Right hindlimb (tissue), 1 donor: Measurements from ENCODE around the gene TNNT3.
A peak's percentile ranks its signal among the peaks of the same experiment; 100 is the strongest.

Experiments used
- DNase-seq: peaks from one replicate; pipeline ENCODE4 v3.0.0-alpha.2; 2018

Gene TNNT3

DNA sequence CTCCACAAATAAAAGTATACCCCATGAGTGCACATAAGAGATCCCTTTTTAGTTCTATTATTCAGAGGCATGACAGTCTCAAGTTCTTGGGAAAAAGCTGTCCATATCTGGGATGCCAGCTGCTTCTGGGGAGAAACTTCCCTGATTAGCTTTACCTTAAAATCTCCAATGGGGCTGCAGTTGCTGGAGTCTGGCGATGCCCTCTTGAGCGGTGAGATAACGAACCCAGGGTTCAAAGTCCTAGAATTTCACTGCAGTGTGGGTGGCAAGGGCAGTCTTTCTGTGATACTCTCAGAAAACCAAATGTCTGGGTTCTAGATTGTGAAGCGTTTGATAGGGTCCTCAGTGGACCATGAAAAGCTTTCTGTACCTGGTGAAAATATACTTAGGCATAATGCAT, 20.4 kb upstream of the TNNT3 start:
- DNase-seq: no peak

DNA sequence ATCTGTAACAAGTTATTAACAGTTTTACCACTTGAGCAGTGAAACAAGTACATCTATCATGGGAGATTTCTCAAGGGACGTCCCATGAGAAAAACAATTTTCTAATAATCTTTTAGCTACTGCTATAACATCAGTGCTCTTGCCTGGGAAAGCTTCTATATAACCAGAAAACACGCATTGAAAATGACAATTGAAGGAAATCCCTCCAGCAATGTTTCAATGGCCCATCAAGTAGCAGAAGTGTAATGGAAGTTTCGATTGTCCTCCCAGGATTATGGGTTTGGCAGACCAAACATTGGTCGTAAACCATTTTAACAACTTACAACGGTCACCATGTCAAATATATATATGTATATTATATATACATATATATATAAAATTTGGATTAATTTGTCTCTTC, 19.8 kb upstream of the TNNT3 start:
- no peak for DNase-seq

DNA sequence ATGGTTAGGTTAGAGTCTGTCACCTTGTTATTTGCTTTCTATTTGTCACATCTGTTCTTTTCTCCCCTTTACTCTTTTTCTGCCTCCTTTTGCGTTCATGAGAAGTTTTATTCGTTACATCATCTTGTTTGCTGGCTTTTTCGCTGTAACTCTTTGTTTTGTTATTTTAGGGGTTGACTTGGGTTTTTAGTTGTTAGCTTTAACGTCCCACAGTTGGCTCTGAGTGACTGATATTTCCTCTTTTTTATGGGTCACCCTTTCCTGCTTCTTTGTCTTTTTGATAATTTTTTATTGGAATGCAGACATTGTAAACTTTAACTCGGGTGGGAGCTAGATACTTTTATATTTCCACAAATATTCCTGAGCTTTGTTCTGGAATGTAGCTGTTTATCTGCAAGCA, 13.3 kb upstream of the TNNT3 start:
- DNase-seq: no peak

DNA sequence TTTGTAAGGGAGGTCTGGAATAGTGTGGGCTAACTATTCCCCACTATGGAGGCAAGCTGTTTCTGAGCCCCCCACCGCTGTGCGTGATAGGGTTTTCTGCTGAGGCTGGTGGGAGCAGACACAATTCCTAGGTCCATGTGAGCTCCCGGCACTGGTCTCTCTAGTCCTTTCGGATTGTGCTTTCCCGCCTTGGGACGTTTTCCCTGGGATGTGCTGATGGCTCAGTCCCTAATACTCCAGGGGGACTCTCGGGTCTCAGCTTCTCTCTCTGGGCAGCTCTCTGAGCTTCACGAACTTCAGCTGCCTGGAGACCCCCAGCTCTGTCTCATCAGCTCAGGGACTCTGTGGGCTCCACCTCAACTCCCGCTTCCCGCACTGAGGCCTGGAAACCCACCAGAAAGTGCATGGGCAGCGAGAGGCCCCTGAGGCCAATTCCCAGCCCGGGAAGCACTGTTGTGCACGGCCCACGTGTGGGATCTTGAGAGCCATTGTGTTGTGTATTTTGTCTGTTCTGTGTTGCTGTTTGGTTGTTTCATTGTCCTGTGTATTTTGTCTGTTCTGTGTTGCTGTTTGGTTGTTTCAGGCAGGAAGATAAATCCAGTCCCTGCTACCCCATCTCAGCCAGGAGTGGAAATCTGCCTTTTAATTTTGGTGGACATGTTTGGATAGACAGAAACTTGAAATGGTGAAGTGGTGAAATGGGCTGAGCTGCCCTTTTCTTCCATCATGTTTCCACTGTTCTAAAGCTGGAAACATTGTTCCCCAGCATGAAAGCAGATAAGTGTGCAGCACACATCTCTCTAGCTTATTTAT, 12.7 kb upstream of the TNNT3 start:
- DNase-seq: no peak

DNA sequence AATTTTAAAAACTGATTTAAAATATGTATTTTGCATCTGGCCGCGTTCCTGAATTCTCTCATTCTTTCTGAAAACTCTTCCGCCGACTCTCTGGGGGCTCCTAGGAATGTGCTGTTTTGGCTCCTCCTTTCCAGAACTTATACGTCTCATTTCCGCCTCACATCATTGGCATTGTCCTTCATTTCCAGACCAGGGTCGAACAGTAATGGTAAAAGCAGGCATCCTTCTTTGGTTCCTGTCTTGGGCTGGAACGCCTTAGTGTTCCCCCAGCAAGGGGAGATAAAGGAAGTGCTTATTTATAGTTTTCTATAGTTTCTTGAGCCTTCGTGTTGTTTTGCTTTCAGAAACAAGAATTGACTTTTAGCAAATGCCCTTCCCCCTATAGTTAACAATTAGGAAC, 10.9 kb upstream of the TNNT3 start:
- DNase-seq: peak; percentile 90

DNA sequence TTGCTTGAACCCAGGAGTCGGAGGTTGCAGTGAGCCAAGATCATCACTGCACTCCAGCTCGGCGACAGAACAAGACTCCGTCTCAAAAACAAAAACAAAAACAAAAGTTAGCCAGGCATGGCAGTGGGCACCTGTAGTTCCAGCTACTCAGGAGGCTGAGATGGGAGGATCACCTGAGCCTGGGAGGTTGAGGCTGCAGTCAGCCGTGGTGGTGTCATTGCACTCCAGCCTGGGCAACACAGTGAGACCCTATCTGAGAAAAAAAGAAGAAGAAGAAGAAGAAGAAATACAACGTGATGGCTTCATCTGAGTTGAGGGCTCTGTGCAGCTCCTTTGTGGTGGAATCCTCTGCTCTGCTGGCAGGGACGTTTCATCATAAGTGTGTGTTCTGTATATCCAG, 10.0 kb upstream of the TNNT3 start:
- DNase-seq: no peak

DNA sequence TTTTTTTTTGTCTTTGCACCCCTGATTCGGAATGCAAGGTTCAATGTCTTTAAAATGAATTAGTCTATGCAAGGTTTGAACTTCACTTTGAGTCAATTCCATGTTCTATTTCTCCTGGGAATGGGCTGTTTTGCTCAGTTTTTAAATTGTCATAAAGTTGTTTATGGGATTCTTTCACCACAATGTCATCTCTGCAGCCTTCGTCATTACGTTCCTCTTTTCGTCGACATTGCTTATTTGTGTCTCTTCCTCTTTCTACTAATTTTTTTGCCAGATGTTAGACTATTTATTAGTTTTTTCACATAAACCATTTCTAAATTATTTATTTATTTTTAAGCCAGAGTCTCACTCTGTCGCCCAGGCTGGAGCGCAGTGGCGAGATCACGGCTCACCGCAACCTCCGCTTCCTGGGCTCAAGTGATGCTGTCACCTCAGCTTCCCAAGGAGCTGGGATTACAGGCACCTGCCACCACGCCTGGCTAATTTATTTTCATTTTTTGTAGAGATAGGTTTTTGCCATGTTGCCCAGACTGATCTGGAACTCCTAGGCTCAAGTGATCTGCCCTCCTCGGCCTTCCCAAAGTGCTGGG, 7.1 kb upstream of the TNNT3 start:
- DNase-seq: no peak

DNA sequence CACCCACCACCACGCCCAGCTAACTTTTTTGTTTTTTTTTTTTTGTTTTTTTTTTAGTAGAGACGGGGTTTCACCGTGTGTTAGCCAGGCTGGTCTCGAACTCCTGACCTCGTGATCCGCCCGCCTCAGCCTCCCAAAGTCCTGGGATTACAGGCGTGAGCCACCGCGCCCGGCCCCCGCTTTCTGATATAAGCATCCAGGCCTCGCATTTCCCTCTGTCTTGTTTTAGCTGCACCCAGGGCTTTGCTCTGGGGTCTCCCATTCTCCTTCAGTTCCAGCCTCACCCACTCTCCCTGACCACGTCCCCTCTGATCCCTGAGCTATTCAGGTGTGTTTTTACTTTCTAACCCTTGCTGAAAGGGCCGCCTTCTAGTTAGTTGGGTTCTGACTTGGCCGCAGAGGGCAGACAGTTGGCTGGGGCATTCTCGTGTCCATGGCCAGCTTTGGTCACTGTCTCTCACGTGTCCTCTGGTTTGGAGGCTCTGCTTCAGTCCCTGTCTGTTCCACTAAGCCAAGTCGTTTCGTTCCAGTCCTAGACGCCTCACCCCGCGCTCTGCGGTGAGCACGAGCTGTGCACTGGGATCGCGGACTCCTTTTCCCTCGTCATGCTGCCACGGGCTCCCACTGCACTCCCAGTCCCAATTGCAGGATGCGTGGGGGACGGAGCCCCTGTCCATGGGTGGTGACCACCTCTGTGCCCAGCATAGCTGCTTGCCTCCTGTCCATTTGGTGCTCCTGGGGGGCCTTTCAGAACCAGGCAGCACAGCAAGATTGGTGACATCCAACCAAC, 6.0 kb upstream of the TNNT3 start:
- no peak for DNase-seq

DNA sequence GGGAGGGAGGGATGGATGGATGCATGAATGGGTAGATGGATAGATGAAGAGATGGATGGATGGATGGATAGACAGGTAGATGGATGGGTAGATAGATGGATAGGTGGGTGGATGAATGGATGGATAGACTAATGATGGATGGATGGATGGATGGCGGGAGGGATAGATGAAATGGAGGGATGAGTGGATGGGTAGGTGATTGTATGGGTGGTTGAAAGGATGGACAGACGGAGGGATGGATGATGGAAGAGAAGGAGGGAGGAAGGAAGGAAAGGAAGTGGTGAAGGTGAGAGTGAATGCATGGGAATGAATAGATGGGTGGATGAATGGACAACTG, 3.7 kb upstream of the TNNT3 start:
- no peak for DNase-seq

DNA sequence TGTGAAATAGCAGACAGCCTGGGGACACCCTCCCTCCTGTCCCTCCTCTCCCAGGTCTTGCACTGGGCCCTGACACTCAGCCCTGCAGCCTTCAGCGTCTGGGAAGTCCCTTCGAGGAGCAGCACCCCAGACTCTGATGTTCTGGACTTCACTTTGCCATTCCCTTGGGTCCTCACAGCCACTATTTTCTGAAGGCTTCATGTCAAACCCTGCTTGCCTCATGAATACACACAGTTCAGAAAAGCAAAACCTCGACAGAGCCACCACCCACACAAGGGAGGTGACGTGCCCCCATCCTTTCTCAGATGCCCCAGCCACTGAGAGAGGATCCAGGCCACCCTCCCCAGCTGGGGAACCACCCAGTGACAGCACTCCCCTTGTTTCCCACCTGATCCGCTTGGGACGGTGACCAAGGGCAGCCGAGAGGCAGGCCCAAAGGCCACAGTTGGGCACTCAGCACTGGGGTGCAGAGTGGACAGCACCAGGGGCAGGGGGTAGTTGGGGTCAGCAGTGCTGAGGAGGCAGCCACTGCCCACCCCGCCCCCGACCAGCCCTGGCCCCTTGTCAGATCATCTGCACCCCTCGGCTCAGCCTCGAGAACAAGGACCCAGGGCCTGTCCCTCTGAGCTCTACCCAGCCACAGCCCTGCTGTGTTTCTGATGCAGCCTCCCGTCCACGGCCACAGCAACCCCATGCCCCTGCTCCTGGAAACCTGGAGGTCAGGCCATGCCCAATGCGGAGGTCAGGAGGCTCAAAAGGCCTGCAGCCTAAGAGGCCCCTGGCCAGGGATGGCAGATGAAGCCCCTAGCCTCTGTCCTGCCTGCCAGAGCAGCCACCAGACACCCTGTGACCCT, 3.1 kb upstream of the TNNT3 start:
- peak; percentile 23 for DNase-seq

DNA sequence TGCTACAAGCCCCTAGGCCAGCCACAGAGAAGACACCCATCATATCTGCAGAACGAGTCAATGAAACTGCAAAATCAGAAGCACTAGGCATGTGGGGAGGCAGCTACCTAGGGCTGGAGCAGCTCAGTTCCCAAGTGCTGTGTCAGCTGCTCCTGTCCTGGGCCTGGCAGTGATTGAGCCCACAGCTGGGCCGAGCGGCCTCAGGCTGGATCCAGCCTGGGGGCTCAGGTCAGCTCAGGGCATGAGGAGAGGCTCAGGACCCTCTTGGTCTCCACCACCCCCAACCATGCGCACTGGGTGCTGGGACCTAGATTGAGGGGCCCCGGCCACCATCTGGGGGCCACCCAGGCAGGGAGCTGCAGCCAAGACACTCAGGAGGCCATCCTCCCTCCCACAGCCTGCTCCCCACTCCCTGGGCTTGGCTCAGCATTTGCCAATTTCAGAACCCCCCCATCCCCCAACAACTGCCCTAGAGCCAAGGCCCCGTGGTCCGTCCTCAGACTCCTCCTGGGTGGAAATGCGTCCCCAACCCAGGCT, 2.4 kb upstream of the TNNT3 start:
- DNase-seq: peak; percentile 68

DNA sequence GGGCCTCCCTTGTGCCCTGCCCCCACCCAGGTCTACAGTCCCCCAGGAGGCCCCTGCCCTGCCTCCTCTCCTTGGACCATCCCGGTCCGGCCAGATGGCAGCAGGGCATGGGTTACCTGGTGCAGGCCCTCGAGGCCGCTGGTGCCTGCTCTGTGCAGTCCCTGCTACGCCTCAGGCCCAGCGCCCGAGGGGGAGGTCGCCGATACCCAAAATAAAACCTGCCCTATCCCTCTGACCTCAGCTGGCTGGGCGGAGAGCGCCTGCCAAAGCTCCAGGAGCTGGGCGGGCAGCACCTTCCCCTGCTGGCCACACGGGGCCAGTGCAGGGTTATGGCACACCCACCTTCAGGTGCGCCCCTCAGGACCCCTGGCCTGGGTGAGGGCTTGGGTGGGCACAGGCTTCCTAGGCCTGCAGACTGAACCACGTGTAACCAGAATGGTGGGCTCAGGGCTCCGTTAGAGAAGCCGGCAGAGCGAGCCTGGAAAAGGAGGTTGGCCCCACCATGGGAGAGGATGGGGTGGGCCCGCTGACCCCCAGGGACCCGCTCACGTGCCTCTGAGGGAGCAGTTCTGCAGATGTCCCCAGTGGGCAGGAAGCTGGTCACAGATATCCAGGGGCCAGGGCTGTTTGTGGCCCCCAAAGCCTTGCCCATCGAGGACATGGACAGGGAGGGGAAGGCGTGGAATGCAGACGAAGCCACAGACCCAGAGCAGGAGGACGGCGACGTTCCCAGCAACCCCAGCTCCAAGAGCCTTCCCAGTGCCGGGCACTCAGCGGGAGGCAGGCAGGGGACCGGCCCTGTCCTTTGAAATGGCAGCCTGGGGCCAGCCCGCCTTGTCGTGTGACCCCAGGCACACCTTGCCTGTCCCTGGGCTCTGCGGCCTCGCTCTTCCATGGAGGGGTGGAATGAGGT, 1.7 kb upstream of the TNNT3 start:
- peak; percentile 29 for DNase-seq

DNA sequence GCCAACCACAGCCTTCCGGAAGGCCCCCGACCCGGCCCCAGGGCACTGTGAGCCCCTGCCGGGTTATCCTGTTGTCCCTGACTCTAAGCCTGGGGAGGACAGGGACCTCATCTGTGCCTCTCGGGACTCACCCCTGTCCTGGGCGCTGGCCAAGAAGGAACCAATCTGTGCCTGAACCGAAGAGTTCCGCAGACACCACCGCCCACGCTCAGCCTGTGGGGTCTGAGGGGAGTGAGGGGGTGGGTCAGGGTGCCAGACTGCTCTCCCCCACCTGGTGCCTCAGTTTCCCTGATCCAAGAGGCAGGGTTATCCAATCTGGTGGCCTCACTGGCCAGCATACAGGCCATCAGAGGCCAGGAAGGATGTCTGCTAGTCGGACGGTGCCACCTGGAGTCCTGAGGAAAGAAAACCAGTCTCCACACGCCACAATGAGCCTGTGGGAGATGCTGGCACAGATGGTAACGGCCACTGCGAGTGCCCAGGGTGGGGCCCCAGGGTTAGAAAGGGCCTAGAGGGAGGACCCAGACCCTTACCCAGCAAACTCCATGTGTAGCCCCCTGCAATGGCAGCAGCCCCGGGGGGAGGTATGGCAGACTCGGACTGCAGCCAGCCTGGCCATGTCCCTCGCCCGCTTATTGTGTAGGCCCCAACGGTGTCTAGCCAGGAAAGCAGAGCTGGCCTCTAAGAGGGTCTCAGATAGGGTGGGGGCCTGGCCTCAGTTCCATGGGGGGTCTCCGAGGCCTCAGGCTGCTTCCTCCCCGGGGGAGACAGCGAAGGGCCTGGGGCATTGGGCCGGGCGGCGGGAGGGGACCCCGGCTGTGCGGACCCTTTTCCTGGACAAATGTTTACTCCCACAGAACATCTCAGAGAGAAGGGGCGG, 827 bp upstream of the TNNT3 start:
- DNase-seq: peak; percentile 27

DNA sequence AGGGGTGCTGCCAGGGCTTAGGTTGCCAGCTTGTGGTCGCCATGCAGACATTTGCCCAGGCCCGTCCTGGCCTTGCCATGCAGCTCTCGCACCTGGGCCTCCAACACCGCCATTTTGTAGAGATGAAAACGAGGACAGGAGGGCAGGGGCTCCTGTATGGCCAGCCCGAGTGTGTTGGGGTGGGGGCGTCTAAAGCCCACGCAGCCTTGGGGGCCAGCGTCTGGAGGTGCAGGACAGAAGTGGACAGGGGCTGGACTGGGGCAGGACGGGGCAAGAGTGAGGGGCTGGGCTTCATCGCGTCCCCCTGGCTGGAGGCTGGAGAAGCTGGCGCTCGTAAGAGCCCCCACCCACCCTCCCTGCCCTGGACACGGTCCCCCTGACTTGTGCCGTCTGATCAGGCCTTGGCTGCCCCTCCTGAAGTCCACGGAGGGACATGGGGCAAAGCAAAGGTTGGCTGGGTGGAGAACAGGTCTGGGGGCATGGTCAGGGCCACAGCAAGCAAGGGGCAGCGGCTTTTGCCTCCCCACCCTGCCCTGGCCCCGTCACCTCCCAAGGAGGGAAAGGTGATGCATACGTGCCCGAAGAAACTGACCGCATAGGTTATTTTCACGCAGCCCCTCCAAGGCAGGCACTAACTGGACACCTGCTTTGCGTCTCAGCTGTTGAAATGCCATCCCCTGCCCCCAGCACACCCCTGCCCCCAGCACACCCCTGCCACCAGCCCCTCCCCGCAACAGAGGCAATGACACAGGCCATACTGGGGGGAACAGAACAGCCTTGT, 815 bp downstream of the TNNT3 start:
- no peak for DNase-seq

DNA sequence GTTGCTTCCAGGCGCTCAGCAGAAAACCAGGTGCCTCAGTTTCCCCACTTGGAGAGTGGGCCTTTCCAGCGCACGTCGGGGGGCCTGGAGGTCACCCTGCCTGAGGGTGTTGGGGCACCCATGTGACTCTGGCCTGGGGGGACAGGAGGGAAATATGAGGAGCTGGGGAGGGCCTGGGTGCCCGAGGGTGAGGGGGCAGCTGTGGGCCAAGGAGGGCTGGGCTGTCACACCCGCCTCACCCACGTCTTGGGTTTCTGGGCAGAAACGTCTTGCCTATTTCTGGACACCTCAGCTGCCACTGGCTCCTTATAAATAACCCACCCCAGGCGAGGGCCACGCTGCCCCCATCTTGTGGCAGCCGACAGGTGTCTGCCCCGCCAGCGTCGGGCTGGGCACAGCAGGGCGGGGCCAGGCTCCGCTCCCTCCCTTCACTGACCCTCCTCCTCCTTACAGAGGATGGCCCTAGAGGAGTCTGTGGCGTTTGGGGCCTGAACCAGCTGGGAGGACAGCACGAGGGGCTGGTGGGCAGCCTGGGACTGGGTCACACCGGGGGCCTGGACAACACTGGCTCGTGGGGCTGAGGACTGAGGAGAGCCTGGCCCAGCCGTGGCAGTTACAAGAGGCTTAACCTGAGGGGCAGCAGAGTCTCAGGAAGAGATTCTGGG, 1.5 kb downstream of the TNNT3 start:
- DNase-seq: peak; percentile 72

DNA sequence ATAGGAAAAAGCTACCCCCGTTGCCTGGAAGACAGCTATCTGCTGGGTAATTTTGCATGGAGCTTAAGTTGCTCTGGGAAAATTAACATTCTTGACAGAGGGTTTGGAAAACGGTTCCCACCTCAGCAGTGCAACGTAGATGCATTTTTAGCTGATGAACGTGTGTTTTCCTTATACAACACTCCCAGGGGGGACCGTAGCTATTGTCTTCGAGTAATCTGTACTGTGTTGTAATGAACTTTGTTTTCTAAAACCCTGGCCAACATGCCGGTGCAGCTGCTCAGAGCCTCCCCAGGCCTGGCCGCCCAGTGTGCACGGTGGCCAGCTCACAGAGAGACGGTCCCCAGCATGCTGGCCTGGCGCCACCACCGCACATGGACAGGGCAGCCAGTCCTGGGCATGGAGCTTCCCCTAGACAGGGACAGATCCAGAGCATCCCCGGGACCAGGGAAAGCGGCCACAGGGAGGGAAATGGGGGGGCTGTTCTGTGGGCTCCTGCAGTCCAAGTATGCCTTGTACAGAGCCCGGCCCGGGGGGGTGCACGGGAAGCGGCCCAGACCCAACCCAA, 2.2 kb downstream of the TNNT3 start:
- DNase-seq: peak; percentile 92

DNA sequence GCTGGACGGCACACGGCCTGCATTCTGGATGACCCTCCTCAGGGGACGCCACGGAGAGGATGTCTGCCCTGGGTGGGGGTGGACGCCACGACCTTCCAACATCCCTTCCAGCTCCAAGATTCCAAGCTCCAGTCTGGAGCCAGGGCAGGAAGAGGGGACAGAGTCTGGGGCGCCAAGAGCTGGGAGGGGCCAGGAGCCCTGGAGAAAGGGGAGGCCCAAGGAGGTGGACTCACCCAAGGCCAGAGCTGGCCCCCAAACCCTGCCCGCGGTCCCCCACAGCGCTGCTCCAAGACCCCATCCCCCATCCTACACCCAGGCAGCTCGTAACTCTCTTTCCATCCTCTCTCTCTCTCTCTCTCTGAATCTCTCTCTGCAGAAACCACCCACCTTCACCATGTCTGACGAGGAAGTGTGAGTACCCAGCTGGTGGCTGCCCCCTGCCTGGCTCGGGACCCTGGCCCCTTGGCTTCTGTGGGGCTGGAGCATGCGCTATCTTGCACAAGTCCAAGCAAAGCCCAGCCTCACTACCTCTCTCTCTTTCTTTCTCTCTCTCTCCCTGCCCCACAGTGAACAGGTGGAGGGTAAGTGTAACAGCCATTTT, 3.1 kb downstream of the TNNT3 start:
- DNase-seq: peak; percentile 82

DNA sequence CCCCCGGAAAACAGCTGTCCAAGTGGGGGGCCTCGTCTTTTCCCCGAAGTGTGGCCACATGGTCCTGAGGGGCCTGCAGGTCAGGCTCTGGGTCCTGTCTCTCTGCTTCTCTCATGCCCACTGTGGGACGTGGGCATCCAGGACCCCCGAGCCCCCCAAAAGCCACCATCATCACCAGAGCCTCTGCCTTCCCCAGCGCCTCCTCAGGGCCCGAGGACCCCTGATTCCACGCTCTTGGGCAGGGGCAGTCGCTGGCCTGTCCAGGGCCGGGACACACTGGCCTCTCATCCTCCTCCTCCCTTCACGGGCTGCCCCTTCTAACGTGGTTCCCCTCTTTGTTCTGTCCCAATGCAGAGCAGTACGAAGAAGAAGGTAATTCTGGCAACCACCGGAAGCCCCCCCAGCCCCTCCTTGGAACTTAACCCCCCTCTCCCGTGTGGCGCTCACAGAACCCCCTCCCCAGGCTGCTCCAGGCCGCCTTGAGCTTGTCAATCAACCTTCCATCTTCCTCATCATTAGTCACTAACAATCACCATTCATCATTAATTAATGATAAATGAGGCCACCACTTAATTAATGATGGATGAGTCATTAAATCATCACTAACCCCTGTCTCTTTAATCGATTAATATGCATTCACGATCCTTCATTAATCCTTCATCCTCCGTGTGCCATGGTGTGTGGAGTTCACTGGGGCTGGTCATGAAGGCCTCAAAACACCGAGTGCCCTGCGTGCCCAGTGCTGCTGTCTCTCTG, 3.9 kb downstream of the TNNT3 start:
- DNase-seq: no peak
